Esophagus muscularis mucosa (tissue), 4 donors: Measurements from ENCODE around the gene AUTS2. TPM values are rescaled to one million over a fixed set of nuclear protein-coding genes. Genes with fewer than 3 reads are reported as not detected.

ENCODE experiments used
- DNase-seq: peaks from one replicate; pipeline ENCODE4 v3.0.0-alpha.2; 2017; ENCODE audit errors: extremely low spot score
- H3K27ac ChIP-seq, 4 donors: fragments of 200-600 bp; sonication (generic); replicated peaks in 1 of 4; 1 replicate in 3 of 4; 2 replicates in 1 of 4; pipeline ENCODE4 v1.5.1; 2016 to 2019; ENCODE audit warnings: mild to moderate bottlenecking in 1 of 4
- H3K27me3 ChIP-seq, 4 donors: fragments of 200-600 bp; sonication (generic); one replicate each; pipeline versions ENCODE4 v1.5.1 to v1.6.0; 2016 to 2019
- H3K36me3 ChIP-seq, 4 donors: fragments of 200-600 bp; sonication (generic); one replicate each; pipeline ENCODE4 v1.5.1; 2016 to 2019
- H3K4me1 ChIP-seq, 4 donors: fragments of 200-600 bp; sonication (generic); one replicate each; pipeline ENCODE4 v1.5.1; 2016 to 2019
- H3K4me3 ChIP-seq, 4 donors: fragments of 200-600 bp; sonication (generic); 1 replicate in 2 of 4; 2 replicates in 2 of 4; pipeline ENCODE4 v1.5.1; 2016 to 2019; ENCODE audit warnings: mild to moderate bottlenecking in 4 of 4, moderate library complexity in 1 of 4
- H3K9me3 ChIP-seq, 4 donors: fragments of 200-600 bp; sonication (generic); 1 replicate in 3 of 4; 2 replicates in 1 of 4; pipeline ENCODE4 v1.5.1; 2016 to 2019
- CTCF ChIP-seq, 3 experiments: fragments of 200-600 bp in 2 of 3; fragments of 450-650 bp in 1 of 3; sonication (generic) in 2 of 3; IDR thresholded peaks; one replicate each; pipeline ENCODE4 v1.5.1; 2017 to 2019; ENCODE audit warnings: antibody characterized with exemption in 3 of 3, mild to moderate bottlenecking in 2 of 3, moderate library complexity in 1 of 3
- EP300 ChIP-seq: sonication (generic); formaldehyde crosslinking; IDR thresholded peaks from one replicate; pipeline ENCODE4 v1.6.1; 2017; ENCODE audit warnings: antibody characterized with exemption
- POLR2A ChIP-seq: fragments of 450-650 bp; IDR thresholded peaks from one replicate; pipeline ENCODE4 v1.6.1; 2017; ENCODE audit warnings: antibody characterized with exemption, moderate library complexity, mild to moderate bottlenecking, low read depth
- POLR2AphosphoS5 ChIP-seq, 2 donors: sonication (generic); formaldehyde crosslinking; IDR thresholded peaks; one replicate each; pipeline ENCODE4 v1.6.1; 2017; ENCODE audit warnings: antibody characterized with exemption in 2 of 2
- WGBS: methylation state at CpG from one replicate; pipeline ENCODE4 v1.1.5; 2018; 5-methylcytosine and 5-hydroxymethylcytosine counted together
- intact Hi-C: fragments of 100-400 bp; cut with DNase I; formaldehyde crosslinking; loops from one replicate; pipeline ENCODE4 v1.15.1; 2023
- total RNA-seq, 4 donors: library from RNA; depleted of rRNA; stranded (reverse); fragments of >200 nt; gene quantifications; one replicate each; pipeline versions ENCODE4 v1.1.0 to v1.2.1, GENCODE V29; 2016

The AUTS2 gene
- total RNA-seq, 4 donors from 2014 or later, result 18.5 to 44.9 (median 34.2) TPM

- TF ChIP-seq EP300 (no peak), POLR2A (no peak), CTCF (IDR thresholded peaks at IDR 0.05) (no peak), POLR2AphosphoS5 (IDR thresholded peaks at IDR 0.05) (no peak)
- Histone ChIP-seq H3K4me3 (no peak overlapping the region), H3K36me3 (no peaks in the 10 kb centered on the region), H3K27me3 (no peaks in the 10 kb centered on the region), H3K27ac (no peak overlapping the region), H3K4me1 (peaks cover 4 to 23% (median 21%) of the 10 kb centered on the region in 4 donors), H3K9me3 (no peaks in the 10 kb centered on the region)
- intact Hi-C loops, result no loop called here
- WGBS, result 86% methylated on average over 2 of the region's 2 CpGs
- DNase-seq, result no peak
Observed at GRCh38 chr7:70066844-70067243, 468.6 kb downstream of the AUTS2 start.

DNA sequence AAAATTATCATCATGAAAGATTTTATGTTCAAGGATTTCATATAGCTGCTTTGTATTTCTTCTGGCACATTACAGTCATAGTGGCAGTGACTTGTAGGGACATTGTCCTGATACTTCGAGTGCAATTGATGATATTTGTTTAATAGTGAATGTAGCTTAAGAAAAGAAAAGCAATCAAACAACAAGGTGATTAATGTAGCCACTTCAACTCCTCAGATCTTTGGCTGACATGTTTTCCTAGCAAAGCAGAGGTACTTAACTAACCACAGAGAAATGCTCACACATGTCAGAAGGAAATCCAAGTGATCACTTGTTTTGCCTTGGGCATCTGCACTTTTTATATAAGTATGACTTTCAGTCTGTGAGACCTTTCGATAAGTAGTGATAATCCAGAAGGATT lies 470.3 kb downstream of the AUTS2 start:
- Histone ChIP-seq H3K4me1 (peaks cover 8 to 36% (median 34%) of the 10 kb centered on the region in 4 donors), H3K36me3 (no peaks in the 10 kb centered on the region), H3K9me3 (no peaks in the 10 kb centered on the region), H3K27ac (no peak overlapping the region), H3K4me3 (no peak overlapping the region), H3K27me3 (no peaks in the 10 kb centered on the region)
- intact Hi-C loops, result no loop called here
- 97% methylated on average over 2 of the region's 2 CpGs for WGBS
- no peak for TF ChIP-seq CTCF (IDR thresholded peaks at IDR 0.05)
- DNase-seq, result no peak

DNA sequence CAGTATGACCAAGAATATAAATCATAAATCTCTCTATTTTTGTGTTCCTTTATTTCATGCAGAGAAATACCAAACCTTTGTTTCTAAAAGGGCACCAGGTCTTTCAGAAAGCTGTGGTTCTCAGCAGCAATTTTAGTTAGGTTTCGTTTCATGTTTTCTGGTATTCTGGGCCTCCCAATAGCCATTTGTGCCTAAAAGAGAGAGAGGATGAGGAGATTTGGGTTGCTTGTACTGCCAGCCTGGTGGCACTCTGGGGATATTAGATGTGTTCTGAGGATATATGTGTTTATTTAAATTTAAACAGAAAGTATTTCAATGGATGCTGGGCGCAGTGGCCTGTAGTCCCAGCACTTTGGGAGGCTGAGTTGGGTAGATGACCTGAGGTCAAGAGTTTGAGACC lies 471.7 kb downstream of the AUTS2 start:
- Histone ChIP-seq H3K9me3 (no peaks in the 10 kb centered on the region), H3K27ac (no peak overlapping the region), H3K27me3 (no peaks in the 10 kb centered on the region), H3K36me3 (no peaks in the 10 kb centered on the region), H3K4me3 (no peak overlapping the region), H3K4me1 (peaks cover 8 to 26% (median 25%) of the 10 kb centered on the region in 4 donors)
- intact Hi-C loops, result no loop called here
- no peak for TF ChIP-seq POLR2AphosphoS5 (IDR thresholded peaks at IDR 0.05)
- TF ChIP-seq CTCF (IDR thresholded peaks at IDR 0.05), result no peak
- TF ChIP-seq EP300, result no peak
- DNase-seq, result no peak
- WGBS, result 95% methylated on average over 2 of the region's 2 CpGs

DNA sequence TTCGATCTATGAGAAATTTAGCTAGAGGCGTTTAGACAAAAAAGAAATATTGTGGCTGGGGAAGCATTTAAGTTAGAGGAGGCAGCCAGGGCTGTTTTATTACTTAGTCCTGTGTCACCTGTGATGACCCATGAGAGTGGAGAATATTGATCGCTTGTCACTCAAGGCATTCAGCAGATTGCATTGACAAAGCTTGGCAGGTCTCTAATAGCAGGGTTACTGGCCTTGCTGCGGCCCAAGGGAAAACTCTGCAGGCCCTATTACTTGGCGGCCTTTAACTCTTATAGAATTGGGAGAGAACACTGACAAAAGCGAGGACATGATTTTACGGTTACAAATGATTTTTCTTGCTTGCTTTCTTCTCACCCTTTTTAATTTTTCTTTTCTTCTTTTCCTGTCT lies 473.5 kb downstream of the AUTS2 start:
- intact Hi-C loops, result no loop called here
- H3K4me1 ChIP-seq, result peaks cover 8 to 36% (median 28%) of the 10 kb centered on the region in 4 donors
- 88% methylated on average over 7 of the region's 7 CpGs for WGBS

DNA sequence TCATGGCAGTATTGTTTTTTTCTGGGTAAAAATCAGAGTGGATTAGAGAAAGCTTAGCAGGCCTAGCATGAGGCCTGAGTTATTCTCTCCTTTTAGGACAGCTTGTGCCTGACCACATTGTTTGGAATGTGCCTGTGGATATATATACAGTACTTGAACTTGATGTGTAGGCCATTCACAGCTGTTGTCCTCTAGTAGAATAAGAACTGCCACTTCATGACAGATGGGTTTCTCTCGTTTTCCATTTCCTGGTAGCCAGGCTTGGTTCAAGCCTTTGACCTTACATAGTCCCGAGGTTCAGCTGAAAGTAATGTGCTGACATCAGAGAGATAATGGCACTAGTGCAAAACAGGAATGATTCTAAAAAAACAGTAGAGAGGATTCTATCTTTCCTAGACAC lies 473.9 kb downstream of the AUTS2 start:
- H3K27ac ChIP-seq, result peak overlapping the region; percentile 70 to 78 (median 76)
- intact Hi-C loops, result no loop called here
- H3K36me3 ChIP-seq, result no peaks in the 10 kb centered on the region
- H3K27me3 ChIP-seq, result no peaks in the 10 kb centered on the region
- DNase-seq, result no peak
- no peaks in the 10 kb centered on the region for H3K9me3 ChIP-seq
- H3K4me1 ChIP-seq, result peaks cover 8 to 39% (median 29%) of the 10 kb centered on the region in 4 donors
- no peak overlapping the region for H3K4me3 ChIP-seq
- TF ChIP-seq CTCF (IDR thresholded peaks at IDR 0.05) (no peak), POLR2A (no peak), EP300 (peak; percentile 50), POLR2AphosphoS5 (IDR thresholded peaks at IDR 0.05) (peak; percentile 65 to 66)
- WGBS, result 21% methylated on average over 2 of the region's 2 CpGs

More for the DNA sequence above, 473.5 kb downstream of the AUTS2 start:
- Histone ChIP-seq H3K27ac (peak overlapping the region; percentile 70 to 78 (median 76)), H3K36me3 (no peaks in the 10 kb centered on the region), H3K4me3 (no peak overlapping the region), H3K27me3 (no peaks in the 10 kb centered on the region), H3K9me3 (no peaks in the 10 kb centered on the region)
- no peak for TF ChIP-seq POLR2A
- DNase-seq, result no peak
